T follicular helper cell (primary cell): ENCODE measurements around the gene BET1.
"Not testable (repeated sequence)": the region's sequence is repeated elsewhere in the genome, so short reads cannot be mapped to it uniquely, and the experiment has no call there.

Experiments used
- DNase-seq: peaks from one replicate; pipeline ENCODE4 v3.0.0-alpha.2; 2020; ENCODE audit warnings: low read depth
- total RNA-seq, 2 experiments: gene quantifications; one replicate each; lab custom pipeline; 2026; lab: John Stamatoyannopoulos, UW

The BET1 gene
- total RNA-seq: 19.2 to 23.1 reads per million in 2 experiments

GRCh38 chr7:94004024-94004951, at the start of gene BET1:
Gene BET1 (minus strand): TSS chr7:94004355. CDS start chr7:94004216, 139 bp downstream.
- DNase-seq: peak; percentile 91

- DNase-seq: no peak
These were observed 49.4 kb upstream of the BET1 start for GRCh38 chr7:94053532-94053931.

GRCh38 chr7:94052398-94053180, 48.4 kb upstream of the BET1 start:
- DNase-seq: no peak

- DNase-seq: no peak
These were observed 45.9 kb upstream of the BET1 start for GRCh38 chr7:94050046-94050445.

- DNase-seq: no peak
These were observed 45.5 kb upstream of the BET1 start for GRCh38 chr7:94049615-94050014.

GRCh38 chr7:94048755-94049154, 44.6 kb upstream of the BET1 start:
- DNase-seq: no peak

- no peak for DNase-seq
These were observed 43.8 kb upstream of the BET1 start for GRCh38 chr7:94047956-94048355.

- no peak for DNase-seq
These were observed 41.4 kb upstream of the BET1 start for GRCh38 chr7:94045581-94045980.

GRCh38 chr7:94044806-94045205, 40.7 kb upstream of the BET1 start:
- no peak for DNase-seq

GRCh38 chr7:94043299-94043698, 39.1 kb upstream of the BET1 start:
- DNase-seq: no peak

- no peak for DNase-seq
These were observed 38.2 kb upstream of the BET1 start for GRCh38 chr7:94042381-94042780.

- no peak for DNase-seq
These were observed 37.4 kb upstream of the BET1 start for GRCh38 chr7:94041529-94041928.

- no peak for DNase-seq
These were observed 36.1 kb upstream of the BET1 start for GRCh38 chr7:94040254-94040653.

GRCh38 chr7:94039368-94040035, 35.3 kb upstream of the BET1 start:
- no peak for DNase-seq

- no peak for DNase-seq
These were observed 27.7 kb upstream of the BET1 start for GRCh38 chr7:94031865-94032264.

GRCh38 chr7:94030634-94031033, 26.5 kb upstream of the BET1 start:
- no peak for DNase-seq

- DNase-seq: no peak
These were observed 25.8 kb upstream of the BET1 start for GRCh38 chr7:94029976-94030375.

GRCh38 chr7:94028768-94029167, 24.6 kb upstream of the BET1 start:
- no peak for DNase-seq

GRCh38 chr7:94026619-94027018, 22.5 kb upstream of the BET1 start:
- DNase-seq: not testable (repeated sequence)

- no peak for DNase-seq
These were observed 18.4 kb upstream of the BET1 start for GRCh38 chr7:94022550-94022949.

- no peak for DNase-seq
These were observed 12.6 kb upstream of the BET1 start for GRCh38 chr7:94016786-94017185.

- no peak for DNase-seq
These were observed 11.4 kb upstream of the BET1 start for GRCh38 chr7:94015538-94015937.
